Hematopoietic multipotent progenitor cell treated with erythropoietin and hydrocortisone succinate and interleukin-3 and kit ligand, for 8 days (in vitro differentiated cells): ENCODE data around the gene LYL1.
A peak's percentile ranks its signal among the peaks of the same experiment; 100 is the strongest.

ENCODE experiments used
- DNase-seq: peaks from one replicate; pipeline ENCODE4 v3.0.0-alpha.2; 2015

Gene LYL1

DNA sequence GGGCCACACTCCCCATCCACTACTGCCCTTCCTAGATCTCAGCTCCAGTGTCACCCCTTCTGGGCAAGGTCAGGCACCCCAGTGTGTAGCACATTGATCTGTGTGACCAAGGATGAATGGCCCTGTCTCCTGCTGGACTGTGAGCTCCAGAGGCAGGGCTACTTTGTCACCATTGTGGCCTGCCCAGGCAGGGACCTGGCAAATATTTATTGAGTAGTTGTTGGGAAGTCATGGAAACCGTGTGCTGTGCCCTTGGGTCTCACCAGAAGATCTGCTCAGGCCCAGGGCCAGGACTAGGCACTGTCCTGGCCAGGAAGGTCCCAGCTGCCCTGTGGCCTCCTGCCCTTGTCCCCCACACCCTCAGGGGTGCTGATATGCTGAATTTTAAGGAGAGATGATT is 25.9 kb upstream of the LYL1 start:
- no peak for DNase-seq

DNA sequence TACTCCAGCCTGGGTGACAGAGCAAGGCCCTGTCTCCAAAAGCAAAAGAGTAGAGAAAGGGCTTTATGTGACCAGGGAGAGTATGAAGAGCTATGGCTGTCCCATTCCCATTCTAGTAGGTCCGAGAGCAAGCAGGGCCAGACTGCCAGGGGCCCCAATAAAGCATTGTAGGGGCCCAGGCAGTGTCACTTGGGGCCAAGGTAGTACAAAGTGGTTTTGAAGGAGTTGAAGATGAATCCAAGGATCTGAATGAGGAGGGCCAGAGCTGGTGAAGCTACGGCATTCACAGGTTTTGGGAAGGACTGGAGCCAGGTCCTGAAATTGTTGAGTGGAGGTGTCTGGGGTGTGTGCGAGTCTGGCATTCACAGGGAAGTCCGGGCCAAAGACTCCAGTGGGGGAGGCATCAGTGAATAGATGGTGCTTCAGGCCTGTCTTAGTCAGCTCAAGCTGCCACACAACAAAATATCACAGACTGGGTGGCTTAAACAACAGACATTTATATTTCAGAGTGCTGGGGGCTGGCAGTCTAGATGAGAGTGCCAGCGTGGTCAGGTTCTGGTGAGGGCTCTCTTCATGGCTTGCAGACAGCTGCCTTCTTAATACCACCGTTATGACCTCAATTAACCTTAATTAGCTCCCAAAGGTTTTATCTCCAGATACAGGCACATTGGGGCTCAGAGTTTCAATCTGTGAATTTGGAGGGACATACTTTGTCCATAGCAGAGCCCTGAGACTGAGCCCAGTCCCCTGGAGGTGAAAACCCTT is 25.3 kb upstream of the LYL1 start:
- DNase-seq: peak; percentile 39

DNA sequence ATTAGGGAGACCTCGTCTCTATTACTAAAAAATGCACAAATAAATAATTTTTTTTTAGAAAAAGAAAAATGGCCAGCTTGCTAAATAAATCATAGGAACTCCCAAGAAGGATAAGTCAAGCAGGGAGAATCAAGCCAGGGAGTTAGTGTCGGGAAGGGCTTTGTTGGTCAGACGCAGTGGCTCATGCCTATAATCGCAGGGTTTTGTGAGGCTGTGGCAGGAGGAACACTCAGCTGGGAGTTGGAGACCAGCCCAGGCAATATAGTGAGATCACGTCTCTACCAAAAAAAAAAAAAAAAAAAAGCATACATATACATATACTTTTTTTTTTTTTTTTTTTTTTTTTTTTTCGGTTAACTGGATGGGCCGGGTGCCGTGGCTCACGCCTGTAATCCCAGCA is 24.4 kb upstream of the LYL1 start:
- DNase-seq: no peak

DNA sequence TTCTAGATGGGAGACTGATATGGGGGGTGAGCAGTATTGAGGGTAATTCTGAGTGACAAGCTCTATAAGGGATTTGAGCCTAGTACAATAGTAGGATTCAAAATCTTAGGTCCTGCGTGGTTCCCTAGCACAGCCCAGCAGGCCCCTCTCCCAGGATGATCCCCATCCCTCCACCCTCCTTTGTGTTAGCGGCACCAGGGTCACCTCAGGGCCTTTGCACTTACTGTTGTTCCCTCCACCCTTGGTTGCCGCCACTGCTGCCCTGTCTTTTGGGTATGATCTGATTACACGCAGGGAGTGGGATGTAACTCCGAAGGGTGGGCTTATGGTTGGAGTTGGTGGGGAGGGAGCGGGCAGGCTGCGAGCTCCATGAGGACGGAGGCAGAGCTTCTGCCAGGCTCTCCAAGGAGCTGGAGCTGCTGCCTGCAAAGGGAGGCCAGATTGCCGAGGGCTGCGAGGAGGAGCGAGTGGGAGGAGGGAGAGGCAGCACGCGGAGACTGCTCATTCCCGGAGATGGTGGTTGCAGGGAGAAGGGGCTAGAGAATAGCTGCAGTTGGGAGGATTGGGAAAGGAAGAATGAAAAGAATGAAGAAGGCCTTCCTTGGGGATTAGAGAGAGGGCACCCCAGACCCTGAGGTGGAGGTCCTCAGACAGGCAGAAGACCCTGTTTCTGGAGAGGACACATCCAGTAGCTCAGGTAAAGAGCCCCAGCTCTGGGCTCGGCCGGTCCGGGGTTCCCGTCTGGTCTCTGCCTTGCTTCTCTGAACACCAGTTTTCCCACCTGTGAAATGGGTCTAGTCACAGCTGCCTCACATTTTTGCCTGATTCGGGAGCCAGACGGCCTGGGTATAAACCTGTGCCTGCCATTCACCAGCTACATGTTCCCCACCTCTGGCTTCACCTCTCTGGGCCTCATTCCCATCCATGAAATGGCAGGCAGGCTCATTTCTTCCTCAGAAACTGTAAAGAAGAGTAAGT is 20.6 kb upstream of the LYL1 start:
- no peak for DNase-seq

DNA sequence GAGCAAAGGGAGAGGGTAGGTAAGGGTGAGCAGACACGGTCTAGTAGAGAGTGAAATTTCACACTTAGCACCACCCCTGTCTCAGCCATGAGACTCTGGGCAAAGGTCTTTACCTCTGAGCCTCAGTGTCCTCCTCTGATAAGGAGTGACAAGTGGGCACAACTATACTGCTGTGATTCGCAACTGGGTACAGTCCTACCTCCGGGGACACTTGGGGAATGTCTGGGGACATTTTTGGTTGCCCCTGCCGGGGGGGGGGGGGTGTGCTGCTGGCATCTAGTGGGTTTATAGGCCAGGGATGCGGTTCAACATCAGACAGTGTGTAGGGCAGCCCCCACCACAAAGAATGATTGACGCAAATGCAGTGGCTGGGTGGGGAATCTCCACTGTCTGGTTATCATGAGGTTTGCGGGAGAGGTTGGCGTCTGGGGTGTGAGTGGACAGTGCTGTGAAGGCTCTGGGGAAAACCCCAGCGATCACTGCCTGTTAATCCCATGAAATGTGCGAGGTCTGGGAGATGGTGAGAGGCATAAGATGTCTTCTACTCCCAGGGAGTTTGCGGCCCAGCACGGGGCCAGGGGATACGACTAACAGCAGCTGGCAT is 19.7 kb upstream of the LYL1 start:
- DNase-seq: no peak

DNA sequence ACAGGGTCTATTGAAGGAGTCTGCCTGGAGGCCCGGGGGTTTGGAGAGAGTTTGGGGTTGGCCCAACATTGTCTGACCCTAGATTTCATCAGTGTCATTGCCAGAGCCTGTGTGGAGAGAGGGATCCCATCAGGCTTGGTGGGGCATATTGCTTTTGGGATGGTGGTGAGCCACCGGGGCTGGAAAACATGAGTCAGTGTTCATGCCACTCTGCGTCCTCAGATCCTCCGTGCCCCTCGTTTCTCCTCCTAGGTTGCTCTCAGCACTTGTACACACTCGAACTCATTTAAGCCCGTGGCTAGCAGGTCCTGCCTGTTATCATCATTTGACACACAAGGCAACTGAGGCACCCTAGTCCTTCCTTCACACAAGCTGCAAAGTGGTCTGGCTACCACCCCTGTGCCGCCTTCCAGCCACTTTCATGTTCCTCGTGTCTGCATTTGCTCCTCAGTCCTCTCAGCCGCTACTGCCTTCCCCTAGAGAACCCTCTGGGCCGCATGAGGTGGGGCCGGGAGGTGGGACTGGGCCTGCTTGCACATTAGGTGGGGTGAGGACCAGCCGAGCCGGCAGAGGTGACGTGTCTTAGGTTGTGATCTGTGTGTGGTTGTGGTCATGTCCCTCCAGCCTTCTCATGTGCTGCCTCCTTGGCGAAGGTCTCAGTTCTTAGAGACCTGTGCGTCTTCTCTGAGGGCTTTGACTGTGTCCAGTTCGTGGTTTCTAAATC is 19.1 kb upstream of the LYL1 start:
- DNase-seq: no peak

DNA sequence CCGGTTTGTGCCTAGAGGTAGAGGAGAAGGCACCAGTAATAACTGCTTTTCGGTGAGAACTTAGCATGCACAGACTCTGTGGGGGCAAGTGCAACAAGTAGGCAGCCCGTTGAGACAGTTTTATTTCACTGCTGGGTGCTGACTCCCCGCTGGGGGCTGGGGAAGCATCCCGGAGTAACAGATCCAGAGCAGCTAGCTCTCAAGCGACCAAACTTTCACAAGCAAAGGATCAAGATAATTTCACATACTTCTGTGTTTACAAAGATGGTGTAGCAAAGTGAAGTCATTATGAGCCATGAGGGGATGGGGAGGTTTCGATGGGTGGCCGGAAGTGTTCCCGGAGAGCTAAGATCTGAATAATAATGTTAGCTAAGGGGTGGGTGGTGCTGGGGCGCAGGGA is 18.2 kb upstream of the LYL1 start:
- DNase-seq: no peak

DNA sequence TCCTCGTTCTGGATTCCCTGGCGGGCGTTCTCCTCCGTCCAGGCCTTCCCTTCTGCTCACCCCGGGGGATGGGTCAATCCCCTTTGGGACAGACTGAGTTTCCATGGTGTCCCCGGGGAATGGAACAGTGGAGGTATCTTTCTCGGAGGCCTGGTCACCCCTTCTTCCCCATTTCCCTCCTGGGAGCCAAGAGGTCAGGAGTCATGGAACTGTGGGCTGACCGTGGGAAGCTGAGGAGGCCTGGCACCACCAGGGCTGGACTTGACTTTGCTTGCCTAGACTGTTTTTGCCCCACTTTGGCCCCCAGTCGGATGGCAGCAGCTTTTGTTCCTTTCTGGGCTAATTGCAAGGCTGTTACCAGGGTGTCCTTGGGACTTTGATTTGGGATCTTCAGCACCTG is 17.4 kb upstream of the LYL1 start:
- no peak for DNase-seq

DNA sequence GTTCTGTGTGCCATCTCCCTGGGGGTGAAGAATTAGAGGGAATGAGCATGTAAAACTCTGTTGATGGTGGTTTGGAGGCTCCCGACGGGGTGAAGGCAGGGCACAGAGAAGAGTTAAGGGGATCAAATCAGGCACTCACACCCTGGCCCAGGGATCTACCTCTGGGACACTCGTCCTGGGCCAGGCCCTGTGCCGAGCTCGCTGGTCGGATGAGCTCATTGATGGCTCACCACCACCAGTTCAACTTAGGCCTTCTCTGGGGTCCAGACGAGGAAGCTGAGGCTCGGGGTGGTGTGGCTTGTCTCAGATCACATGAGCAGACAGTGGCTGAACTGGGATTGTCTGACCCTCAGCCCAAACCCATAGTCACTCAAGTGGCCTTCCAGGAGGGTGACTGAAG is 17.0 kb upstream of the LYL1 start:
- DNase-seq: no peak

DNA sequence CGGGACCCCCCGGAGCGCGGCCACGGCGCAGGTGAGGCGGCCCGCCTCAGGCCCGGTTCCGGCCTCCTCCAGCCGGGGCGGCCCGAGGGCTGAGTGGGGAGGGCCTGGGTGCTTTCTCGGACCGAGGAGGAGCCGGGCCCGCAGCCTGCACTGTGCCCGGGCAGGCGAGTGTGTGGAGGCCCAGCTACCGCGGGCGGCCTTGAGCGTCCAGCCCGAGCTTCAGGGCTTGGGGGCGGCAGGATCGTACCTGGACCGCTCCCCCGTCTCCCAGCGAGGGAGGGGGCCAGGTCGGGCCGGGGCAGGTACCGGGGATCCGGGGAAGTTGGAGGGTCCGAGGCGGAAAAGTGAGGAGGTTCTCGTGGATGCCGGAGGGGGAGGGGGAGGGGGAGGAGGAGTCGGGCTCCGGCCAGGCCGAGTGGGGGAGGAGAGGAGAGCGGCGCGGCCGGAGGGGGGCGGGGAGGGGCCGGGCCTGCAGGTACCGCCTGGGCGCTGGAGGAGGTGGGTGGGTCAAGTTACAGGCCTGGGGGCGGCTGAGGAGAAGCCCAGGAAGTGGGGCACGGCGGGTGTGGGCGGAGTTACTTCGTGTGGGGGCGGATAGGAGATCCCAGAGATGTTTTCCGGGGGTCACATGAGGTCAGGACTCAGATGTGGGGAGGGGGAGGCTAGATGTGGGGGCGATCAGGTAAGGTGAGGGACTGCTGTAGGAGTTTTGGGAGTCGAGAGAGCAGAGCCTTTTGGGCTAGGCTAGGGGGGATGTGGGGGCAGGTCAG is 16.0 kb upstream of the LYL1 start:
- peak; percentile 64 for DNase-seq

DNA sequence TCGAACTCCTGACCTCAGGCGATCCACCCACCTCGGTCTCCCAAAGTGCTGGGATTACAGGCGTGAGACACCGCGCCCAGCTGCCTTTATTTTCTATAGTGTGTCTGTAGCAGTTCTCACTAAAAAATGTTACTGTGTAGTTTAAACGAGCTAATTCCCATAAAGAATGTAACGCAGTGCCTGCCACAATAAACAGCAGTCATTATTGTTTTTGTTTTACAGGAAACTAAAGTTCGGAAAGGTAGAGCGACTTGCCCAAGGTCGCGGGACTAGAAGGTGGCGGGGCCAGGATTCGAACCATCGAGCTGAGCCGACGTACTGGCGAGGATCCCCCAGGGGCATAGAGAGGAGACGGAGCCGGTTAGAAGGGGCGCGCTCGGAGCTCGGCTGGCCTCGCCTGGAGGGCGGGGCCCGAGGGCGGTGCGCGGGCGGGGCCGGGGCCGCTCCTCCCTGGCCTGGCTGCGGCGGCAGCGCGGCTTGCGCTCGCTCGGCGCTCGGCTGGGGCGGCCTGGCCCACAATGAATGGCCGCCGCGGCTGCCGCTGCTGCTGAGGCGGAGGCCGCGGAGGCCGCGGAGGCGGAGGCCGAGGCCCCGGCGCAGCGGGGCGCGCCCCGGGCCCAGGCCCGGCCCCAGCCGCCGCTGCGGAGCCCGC is 15.2 kb upstream of the LYL1 start, which contains the start of gene NACC1:
TSS of gene NACC1 (plus strand) at position 493 of the 652 bp plus-strand sequence. CDS start 16,944 bp downstream, outside the sequence.
- DNase-seq: peak; percentile 86

DNA sequence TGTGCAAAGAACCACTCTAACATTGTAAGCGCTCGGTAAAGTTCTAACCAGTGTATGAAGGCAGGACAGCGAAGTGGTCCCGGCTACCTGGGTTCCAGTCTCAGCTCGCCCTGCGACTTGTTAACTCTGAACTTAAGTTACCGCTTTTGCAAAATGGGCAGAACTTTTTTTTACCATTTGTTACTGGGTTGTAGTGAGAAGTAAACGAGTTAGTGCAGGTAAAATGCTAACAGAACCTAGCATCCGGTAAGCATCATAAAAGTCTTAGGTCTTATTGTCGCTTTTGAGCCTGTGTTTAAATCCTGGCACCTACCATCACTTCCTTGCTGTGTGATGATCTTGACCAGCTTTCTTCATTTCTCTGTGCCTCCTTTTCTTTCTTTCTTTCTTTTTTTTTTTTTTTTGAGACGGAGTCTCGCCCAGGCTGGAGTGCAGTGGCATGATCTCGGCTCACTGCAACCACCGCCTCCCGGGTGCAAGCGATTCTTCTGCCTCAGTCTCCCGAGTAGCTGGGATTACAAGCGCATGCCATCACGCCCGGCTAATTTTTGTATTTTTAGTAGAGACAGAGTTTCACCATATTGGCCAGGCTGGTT is 14.6 kb upstream of the LYL1 start:
- no peak for DNase-seq

DNA sequence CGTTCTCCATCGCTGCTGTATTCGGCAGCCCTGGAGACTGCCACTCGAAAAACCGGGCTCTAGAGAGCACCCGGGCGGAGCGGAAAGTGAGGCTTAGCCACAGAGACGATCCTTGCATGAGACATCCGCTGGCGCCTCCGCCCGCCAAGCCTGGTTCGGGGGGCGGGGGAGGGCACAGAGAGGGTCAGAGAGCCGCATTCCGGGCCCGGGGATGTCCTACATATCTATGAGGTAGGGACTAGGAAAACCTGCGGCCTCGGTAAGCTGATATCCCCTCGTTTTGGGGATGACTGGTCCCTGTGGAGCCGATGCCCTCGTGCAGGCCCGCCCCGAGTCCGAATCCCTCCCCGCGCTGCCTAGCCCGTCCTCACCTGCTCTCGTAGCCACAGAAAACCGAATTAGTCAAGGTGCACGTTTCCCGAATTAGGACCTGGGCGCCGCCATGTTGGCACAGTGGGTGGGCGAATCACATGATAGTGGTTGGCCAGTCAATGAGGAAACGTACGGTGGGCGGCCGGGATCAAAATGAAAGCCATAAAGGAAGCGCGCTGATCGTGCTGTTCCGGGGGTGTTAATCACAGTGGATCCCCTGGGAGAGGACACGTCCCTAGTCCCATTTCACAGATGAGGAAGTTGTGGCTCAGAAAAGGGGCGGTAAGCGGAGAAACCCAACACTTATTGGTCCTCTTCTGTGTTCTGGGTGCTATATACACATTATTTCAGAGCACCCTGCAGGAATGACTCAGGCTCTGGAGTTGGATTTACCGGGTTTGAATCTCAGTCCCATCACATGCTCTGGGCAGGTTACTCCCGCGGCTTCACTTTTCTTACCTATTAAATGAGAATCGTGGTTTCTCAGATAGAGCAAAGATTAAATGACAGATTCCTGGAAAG is 13.9 kb upstream of the LYL1 start, which contains the start of gene TRMT1:
TSS of gene TRMT1 (minus strand) at position 459 of the 894 bp plus-strand sequence. CDS start at position 118, 341 bp downstream.
- DNase-seq: peak; percentile 94

DNA sequence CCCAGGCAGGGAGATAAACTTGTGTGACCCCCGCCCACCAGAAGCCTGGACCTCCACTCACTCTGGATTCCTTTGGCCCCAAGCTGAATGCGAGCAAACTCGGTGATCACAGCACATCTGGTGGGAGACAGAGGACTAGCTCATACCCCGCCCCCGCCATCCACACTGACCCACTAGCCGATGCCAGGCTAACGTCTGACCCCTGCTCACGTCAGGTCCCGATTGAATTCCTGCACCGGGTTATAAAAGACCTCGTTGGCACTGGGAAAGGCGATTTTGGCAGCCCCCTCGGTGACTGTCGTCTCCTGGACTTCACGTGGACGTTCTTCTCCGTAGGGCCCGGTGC is 13.3 kb upstream of the LYL1 start:
- no peak for DNase-seq

DNA sequence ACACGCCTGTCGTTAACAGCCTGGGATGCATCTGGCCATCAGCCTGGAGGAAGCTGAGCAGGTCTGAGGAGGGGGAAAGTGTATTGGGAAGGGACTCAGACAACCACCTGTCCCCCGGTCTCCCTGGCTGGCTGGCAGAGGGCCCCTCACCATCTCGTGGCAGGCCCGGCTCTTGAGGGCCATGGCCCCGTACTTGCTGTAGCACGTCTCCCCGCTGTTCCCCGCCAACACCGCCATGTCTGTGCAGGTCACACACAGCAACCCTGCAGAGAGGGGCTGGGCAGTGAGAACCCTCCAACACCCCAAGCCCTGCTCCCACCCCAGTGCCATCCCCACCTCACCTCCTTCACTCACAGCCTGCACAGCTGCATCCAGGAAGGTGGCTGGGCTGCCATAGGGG is 9.9 kb upstream of the LYL1 start:
- no peak for DNase-seq

DNA sequence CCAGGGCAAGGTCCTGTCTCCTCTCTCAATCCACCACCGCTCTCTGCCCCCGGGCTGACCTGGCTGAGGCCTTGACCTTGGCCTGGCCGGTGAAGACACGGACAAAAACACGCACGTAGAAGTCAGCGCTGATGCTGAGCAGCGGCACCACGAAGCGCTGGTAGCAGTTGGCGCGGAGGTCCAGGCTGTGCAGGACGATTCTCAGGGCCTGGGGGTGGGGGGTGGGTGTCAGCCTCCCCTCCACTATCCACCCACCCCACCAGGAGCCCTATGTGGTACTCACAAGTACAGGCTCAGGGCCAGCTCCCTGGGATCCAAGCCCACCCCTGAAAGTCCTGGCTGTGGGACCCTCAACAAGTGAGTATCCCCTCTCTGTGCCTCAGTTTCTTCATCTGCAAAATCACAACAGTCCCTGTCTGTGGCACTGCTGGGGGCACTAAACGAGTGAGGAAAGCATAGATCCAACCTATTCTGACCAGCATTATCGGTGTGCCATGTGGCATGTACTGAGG is 7.5 kb upstream of the LYL1 start:
- DNase-seq: no peak

DNA sequence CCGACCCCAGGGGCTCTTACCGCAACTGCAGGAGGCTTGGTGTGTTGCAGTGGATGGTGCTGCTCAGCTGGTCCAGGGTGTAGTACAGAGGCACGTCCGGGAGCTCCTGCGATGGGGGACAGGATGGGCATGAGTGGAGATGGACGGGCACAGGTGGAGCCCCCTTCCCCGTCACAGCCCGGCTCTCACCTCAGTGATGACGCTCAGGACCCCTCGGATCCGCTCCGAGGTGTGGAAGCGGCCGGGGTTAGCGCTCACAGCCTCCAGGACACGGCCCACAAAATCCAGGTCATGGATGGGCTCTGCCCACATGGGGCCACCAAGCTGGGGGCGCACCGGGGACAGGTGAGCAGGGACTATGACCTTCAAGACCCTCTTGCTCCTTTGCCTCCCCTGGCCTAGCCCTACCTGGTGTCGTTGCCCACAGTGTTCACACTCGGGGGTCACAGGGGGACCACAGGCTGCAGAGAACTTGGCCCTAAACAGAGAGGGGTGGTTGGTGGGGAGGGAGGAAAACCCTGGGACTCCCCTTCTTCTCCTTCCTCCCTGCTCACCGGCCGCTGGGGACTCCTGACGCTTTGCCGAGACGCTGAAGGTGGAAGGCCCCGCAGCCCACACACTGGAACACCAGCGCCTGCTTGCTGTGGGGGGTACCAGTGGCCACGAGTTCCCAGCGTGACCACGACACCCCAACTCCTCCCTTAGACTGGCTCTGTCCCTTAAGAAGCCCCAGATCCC is 6.9 kb upstream of the LYL1 start:
- DNase-seq: no peak

DNA sequence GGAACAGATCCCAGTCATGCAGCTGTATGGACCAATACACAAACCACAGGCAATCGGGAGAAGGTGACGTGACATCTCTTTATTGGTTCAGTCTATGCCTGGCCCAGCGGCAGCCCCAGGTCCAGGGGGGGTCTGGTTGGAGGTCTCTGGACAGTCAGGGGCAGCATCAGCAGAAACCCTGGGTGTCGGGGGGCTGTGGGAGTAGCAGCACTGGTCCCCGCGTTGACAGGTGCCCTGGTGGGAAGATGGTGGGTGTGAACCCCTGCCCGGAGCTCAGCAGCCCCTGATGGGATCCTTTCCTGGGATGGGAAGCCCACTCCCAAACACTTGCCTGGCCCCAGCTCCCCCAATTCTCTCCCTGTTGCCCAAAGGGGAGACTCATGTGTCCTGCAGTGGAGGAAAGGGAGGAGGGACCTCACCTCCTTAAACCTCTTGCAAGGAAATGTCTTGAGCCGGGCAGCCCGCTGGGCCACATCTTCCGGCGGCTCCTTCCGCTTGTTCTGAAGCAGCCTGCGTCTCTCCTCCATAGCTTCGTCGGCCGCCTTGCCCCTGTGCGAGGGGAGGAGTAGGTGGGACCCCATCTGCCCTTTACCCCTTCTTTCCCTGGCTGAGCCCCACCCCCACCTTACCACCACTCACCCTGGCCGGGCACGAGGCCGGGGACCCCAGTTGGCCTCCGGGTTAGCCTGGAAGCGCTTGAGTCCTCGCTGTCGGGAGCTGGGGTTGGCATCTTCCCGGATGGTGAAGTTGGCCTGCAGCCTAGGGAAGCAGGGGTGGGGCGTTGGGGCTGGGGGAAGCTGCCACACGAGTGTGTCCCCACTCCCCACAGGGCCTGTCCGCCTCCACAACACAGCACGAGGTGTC is 2.4 kb upstream of the LYL1 start:
- DNase-seq: peak; percentile 36
